Gastroesophageal sphincter (tissue), 3 donors: ENCODE measurements around the gene ARHGAP22.

Experiments used
- EP300 ChIP-seq: sonication (generic); formaldehyde crosslinking; IDR thresholded peaks from one replicate; pipeline ENCODE4 v1.6.1; 2017; ENCODE audit warnings: antibody characterized with exemption, mild to moderate bottlenecking
- POLR2A ChIP-seq, 2 donors: fragments of 450-650 bp; IDR thresholded peaks; one replicate each; pipeline ENCODE4 v1.6.1; 2017; ENCODE audit warnings: antibody characterized with exemption in 2 of 2, mild to moderate bottlenecking in 2 of 2, moderate library complexity in 1 of 2
- POLR2AphosphoS5 ChIP-seq: sonication (generic); formaldehyde crosslinking; IDR thresholded peaks from one replicate; pipeline ENCODE4 v1.6.1; 2017; ENCODE audit warnings: antibody characterized with exemption
- TF ChIP-seq, protein P1 (sequence below), 4 experiments: fragments of 200-600 bp in 2 of 4; fragments of 450-650 bp in 2 of 4; sonication (generic) in 1 of 4; IDR thresholded peaks; one replicate each; pipeline ENCODE4 v1.5.1; 2017 to 2019; ENCODE audit warnings: antibody characterized with exemption in 4 of 4, mild to moderate bottlenecking in 2 of 4, moderate library complexity in 2 of 4

GRCh38 chr10:48620719-48621118 lies 15.8 kb upstream of the ARHGAP22 start:
- TF ChIP-seq, protein P1, sequence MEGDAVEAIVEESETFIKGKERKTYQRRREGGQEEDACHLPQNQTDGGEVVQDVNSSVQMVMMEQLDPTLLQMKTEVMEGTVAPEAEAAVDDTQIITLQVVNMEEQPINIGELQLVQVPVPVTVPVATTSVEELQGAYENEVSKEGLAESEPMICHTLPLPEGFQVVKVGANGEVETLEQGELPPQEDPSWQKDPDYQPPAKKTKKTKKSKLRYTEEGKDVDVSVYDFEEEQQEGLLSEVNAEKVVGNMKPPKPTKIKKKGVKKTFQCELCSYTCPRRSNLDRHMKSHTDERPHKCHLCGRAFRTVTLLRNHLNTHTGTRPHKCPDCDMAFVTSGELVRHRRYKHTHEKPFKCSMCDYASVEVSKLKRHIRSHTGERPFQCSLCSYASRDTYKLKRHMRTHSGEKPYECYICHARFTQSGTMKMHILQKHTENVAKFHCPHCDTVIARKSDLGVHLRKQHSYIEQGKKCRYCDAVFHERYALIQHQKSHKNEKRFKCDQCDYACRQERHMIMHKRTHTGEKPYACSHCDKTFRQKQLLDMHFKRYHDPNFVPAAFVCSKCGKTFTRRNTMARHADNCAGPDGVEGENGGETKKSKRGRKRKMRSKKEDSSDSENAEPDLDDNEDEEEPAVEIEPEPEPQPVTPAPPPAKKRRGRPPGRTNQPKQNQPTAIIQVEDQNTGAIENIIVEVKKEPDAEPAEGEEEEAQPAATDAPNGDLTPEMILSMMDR (IDR thresholded peaks at IDR 0.05) = no peak
- no peak for TF ChIP-seq EP300
- TF ChIP-seq POLR2A (IDR thresholded peaks at IDR 0.05) = no peak
- TF ChIP-seq POLR2AphosphoS5 = no peak
